AG04450 (cell line): ENCODE measurements around the gene GRIN2A. TPM values are rescaled to one million over a fixed set of nuclear protein-coding genes. Genes with fewer than 3 reads are reported as not detected.

Experiments
- CTCF ChIA-PET: fragments of 300-600, 350-600 bp; formaldehyde crosslinking; extraction: SDS; loops from one replicate; lab custom pipeline; 2022; ENCODE audit warnings: antibody characterized with exemption, inconsistent platforms; lab: Charles Lee
- POLR2A ChIA-PET: fragments of 350-600 bp; formaldehyde crosslinking; extraction: SDS; loops from one replicate; lab custom pipeline; 2021; ENCODE audit warnings: antibody characterized with exemption, inconsistent platforms; lab: Yijun Ruan, JAX
- DNase-seq: peaks from one replicate; pipeline ENCODE4 v3.0.0-alpha.2; 2011; ENCODE audit warnings: low read depth, low spot score
- H3K27ac ChIP-seq: one replicate; pipeline ENCODE4 v1.5.1; 2012; ENCODE audit warnings: low read depth, low read length, control low read depth
- H3K27me3 ChIP-seq: one replicate; pipeline ENCODE4 v1.6.0; 2012; ENCODE audit warnings: low read length; ENCODE audit not compliant: control insufficient read depth, insufficient read depth
- H3K4me3 ChIP-seq: 2 replicates; pipeline ENCODE4 v1.5.1; 2011; ENCODE audit warnings: mild to moderate bottlenecking, low read depth, low read length, control low read depth
- H3K9me3 ChIP-seq: 2 replicates; pipeline ENCODE4 v1.5.1; 2012; ENCODE audit warnings: low read length; ENCODE audit not compliant: control insufficient read depth, insufficient read depth
- CTCF ChIP-seq: IDR thresholded peaks from 2 replicates; pipeline ENCODE4 v1.5.1; 2011; ENCODE audit warnings: low read depth, low read length, control low read depth, inconsistent platforms
- polyA plus RNA-seq: library from polyadenylated mRNA; depleted of rRNA; stranded (reverse); fragments of >200 nt; gene quantifications from 2 replicates; pipeline ENCODE4 v1.2.3, GENCODE V29; 2011

The GRIN2A gene
- polyA plus RNA-seq, 1 experiment = not detected

DNA sequence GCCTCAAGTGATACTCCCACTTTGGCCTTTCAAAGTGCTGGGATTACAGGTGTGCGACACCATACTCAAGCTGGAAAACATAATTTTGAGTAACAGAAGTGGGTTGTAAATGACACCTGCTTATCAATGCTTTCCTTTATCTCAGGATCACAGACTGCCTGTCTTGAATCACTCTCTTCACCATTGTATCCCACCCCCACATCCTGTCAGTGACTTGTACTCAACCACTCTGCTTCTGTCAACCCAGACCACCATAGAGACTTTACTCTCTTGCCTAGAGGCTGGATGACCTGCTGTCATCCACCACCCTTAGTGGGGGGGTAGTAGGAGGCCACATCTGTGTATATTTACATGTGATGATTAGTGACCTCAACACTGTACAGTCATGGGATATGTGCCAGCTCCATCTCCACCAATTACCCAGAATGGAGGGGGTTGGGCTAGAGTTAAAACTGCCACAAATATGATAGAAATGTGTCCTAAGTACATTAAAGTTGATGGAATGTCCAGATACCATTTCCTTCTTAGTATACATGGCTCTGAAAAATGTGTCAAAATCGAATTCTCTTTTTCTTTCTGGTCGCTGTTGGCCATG lies 338.7 kb downstream of the GRIN2A start:
- ChIA-PET POLR2A (no interaction called here), CTCF (no interaction called here)
- no peak overlapping the region for H3K27ac ChIP-seq
- H3K9me3 ChIP-seq = peaks cover 14% of the 10 kb centered on the region; the same call in 1 of the 2 replicates
- DNase-seq = no peak
- TF ChIP-seq CTCF = no peak
- H3K4me3 ChIP-seq = no peak overlapping the region
- no peaks in the 10 kb centered on the region for H3K27me3 ChIP-seq

DNA sequence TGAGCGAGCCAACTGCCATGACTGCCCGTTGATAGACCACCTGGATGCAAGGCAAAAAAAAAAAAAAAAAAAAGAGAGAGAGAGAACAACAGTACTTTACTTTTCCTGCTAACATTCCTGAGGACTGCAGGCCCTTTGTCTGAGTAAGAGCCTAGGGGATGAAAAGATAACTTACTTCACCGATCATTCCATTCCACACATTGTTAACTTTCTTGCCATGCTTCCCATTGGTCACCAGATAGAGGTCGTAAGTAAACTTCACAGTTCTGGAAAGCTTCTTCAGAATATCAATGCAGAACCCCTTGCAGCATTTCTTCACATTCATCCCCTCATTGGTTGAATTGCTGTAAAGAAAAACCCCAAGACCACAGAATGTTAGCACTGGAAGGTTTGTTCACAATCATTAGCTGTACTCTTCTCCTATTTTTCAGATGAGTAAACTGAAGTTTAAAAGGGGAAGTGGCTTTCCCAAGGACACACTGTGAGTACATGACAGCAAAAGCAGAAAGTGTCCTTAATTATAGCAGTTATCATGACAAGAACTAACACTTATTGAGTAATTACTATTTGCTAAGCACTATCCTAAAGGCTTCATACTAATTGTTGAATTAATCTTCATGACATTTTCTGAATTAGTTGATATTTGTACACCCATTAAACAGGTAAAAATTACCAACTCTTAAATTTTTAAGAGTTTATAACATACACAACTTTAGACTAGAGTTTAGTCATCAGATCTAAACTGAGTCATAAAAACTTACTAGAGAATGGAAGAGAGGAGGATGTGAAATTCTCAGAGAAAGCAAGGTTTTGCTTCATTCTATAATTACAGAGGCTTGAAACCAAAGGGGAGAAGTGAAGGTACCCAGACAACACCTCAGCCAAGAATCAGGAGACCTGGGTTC lies 341.2 kb downstream of the GRIN2A start:
- ChIA-PET CTCF (no interaction called here), POLR2A (no interaction called here)
- no peak for DNase-seq
- Histone ChIP-seq H3K27me3 (no peaks in the 10 kb centered on the region), H3K9me3 (peaks cover 14% of the 10 kb centered on the region; the same call in 1 of the 2 replicates), H3K27ac (no peak overlapping the region), H3K4me3 (no peak overlapping the region)
- no peak for TF ChIP-seq CTCF

DNA sequence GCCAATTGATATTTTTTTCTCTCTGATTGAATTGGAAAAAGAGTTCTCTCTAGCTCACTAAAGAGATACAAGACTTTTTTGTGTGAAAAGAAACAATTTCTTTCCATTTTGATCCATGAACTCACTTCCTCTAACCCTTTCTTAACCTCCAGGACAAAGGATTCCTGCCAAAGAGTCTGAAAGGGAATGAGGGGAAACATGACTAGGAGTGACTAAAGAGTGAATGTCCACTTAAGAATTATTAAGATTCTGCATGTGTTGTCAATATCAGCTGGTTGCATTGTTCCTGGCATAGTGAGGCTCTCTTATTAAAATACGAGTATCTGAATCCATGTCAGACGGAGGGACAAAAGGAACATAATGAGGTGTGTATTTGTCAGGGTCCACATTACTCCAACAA lies 344.7 kb downstream of the GRIN2A start:
- no peaks in the 10 kb centered on the region for H3K27me3 ChIP-seq
- H3K27ac ChIP-seq = no peak overlapping the region
- CTCF ChIA-PET = no interaction called here
- POLR2A ChIA-PET = no interaction called here
- peaks cover 12% of the 10 kb centered on the region; the same call in 1 of the 2 replicates for H3K9me3 ChIP-seq
- no peak for TF ChIP-seq CTCF
- no peak overlapping the region for H3K4me3 ChIP-seq
- no peak for DNase-seq

- POLR2A ChIA-PET = no interaction called here
- Histone ChIP-seq H3K9me3 (peaks cover 19% of the 10 kb centered on the region; the same call in 1 of the 2 replicates), H3K27ac (no peak overlapping the region), H3K4me3 (no peak overlapping the region), H3K27me3 (no peaks in the 10 kb centered on the region)
- no peak for TF ChIP-seq CTCF
- no peak for DNase-seq
- CTCF ChIA-PET = no interaction called here
Measured at GRCh38 chr16:9836118-9836736, 346.0 kb downstream of the GRIN2A start.
